Stomach (tissue), 9 donors: ENCODE data around the gene GAS1. TPM values are rescaled to one million over a fixed set of nuclear protein-coding genes. Genes with fewer than 3 reads are reported as not detected.

Experiments
- DNase-seq, 2 donors: peaks; one replicate each; pipeline versions ENCODE4 v3.0.0 to v3.0.0-alpha.2; 2013 to 2019
- H3K27ac ChIP-seq, 5 donors: fragments of 200-600 bp in 4 of 5; sonication (generic) in 4 of 5; one replicate each; pipeline ENCODE4 v1.5.1; 2013 to 2019; ENCODE audit warnings: mild to moderate bottlenecking in 1 of 5, moderate library complexity in 1 of 5
- H3K27me3 ChIP-seq, 3 donors: fragments of 200-600 bp; sonication (generic); one replicate each; pipeline ENCODE4 v1.5.1; 2017 to 2019; ENCODE audit warnings: mixed run types in 1 of 3
- H3K36me3 ChIP-seq, 4 donors: fragments of 200-600 bp; sonication (generic); 1 replicate in 3 of 4; 2 replicates in 1 of 4; pipeline ENCODE4 v1.5.1; 2016 to 2019
- H3K4me1 ChIP-seq, 4 donors: fragments of 200-600 bp; sonication (generic); one replicate each; pipeline ENCODE4 v1.5.1; 2016 to 2019
- H3K4me3 ChIP-seq, 4 donors: fragments of 200-600 bp; sonication (generic) in 3 of 4; one replicate each; pipeline ENCODE4 v1.5.1; 2016 to 2019; ENCODE audit warnings: mild to moderate bottlenecking in 1 of 4
- H3K9me3 ChIP-seq, 4 donors: fragments of 200-600 bp; sonication (generic); one replicate each; pipeline ENCODE4 v1.5.1; 2016 to 2019
- EP300 ChIP-seq: sonication (generic); formaldehyde crosslinking; IDR thresholded peaks from one replicate; pipeline ENCODE4 v1.6.1; 2017; ENCODE audit warnings: antibody characterized with exemption
- POLR2A ChIP-seq, 4 donors: fragments of 450-650 bp; IDR thresholded peaks; one replicate each; pipeline ENCODE4 v1.6.1; 2016; ENCODE audit warnings: antibody characterized with exemption in 4 of 4, control low read depth in 2 of 4, mild to moderate bottlenecking in 1 of 4, moderate library complexity in 1 of 4
- POLR2AphosphoS5 ChIP-seq, 3 donors: sonication (generic); formaldehyde crosslinking; IDR thresholded peaks; one replicate each; pipeline ENCODE4 v1.6.1; 2016; ENCODE audit warnings: antibody characterized with exemption in 3 of 3
- WGBS, 5 donors: extraction: QIAGEN DNeasy Blood & Tissue Kit in 3 of 5; methylation state at CpG; one replicate each; pipeline versions ENCODE4 v1.1.5 to v1.1.7; 2013 to 2018; 5-methylcytosine and 5-hydroxymethylcytosine counted together
- intact Hi-C: fragments of 100-400 bp; cut with DNase I; formaldehyde crosslinking; loops from one replicate; pipeline ENCODE4 v1.15.1; 2023; ENCODE audit warnings: low total_unique reads
- polyA plus RNA-seq, 3 donors: library from polyadenylated mRNA; stranded (reverse); fragments of 200-250 nt; gene quantifications; one replicate each; pipeline ENCODE4 v1.2.3, GENCODE V29; 2013
- total RNA-seq, 5 donors: library from RNA; depleted of rRNA; stranded (reverse); fragments of >200 nt; gene quantifications; one replicate each; pipeline versions ENCODE4 v1.1.0 to v1.2.3, GENCODE V29; 2014 to 2016
- TF ChIP-seq, protein P1 (sequence below), 7 experiments: fragments of 450-650 bp in 4 of 7; fragments of 200-600 bp in 3 of 7; sonication (generic) in 3 of 7; IDR thresholded peaks; one replicate each; pipeline ENCODE4 v1.5.1; 2016 to 2019; ENCODE audit warnings: antibody characterized with exemption in 7 of 7, control low read depth in 2 of 7, mild to moderate bottlenecking in 1 of 7
- donor health status: healthy with polysubstance abuse.
- donor health status: Bipolar disorder and iron deficiency.
- donor health status: healthy.

GAS1 gene
- total and polyA plus RNA-seq, 8 donors, result 0.87 to 103 (median 27.5) TPM

DNA sequence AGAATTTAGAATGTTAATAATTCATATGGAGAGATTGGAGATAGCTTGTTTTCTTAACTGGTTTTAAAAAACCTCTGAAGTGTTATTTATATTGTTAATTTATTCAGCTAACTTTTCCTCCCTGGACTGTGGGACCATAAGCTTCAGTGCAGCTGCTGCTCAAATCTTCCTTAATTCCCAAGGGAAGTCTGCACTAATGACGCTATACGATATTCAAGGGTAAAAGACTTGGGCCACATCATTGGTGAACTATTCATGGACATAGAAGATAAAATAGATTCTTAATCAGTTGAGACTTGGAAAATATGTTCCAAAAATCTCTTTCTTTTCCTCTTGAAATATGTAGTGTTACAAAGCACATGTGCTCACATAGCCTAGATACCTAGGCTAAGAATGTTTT lies 31.1 kb upstream of the GAS1 start:
- Histone ChIP-seq H3K4me3 (no peak overlapping the region), H3K27ac (peak overlapping the region in 1 of 5 donors; percentile 8), H3K27me3 (no peaks in the 10 kb centered on the region), H3K4me1 (peaks cover 0 to 25% (median 3%) of the 10 kb centered on the region in 4 donors), H3K9me3 (no peaks in the 10 kb centered on the region), H3K36me3 (no peaks in the 10 kb centered on the region)
- no peak for TF ChIP-seq POLR2A (IDR thresholded peaks at IDR 0.05)
- TF ChIP-seq EP300, result no peak
- no peak for TF ChIP-seq POLR2AphosphoS5 (IDR thresholded peaks at IDR 0.05)
- TF ChIP-seq, protein P1, sequence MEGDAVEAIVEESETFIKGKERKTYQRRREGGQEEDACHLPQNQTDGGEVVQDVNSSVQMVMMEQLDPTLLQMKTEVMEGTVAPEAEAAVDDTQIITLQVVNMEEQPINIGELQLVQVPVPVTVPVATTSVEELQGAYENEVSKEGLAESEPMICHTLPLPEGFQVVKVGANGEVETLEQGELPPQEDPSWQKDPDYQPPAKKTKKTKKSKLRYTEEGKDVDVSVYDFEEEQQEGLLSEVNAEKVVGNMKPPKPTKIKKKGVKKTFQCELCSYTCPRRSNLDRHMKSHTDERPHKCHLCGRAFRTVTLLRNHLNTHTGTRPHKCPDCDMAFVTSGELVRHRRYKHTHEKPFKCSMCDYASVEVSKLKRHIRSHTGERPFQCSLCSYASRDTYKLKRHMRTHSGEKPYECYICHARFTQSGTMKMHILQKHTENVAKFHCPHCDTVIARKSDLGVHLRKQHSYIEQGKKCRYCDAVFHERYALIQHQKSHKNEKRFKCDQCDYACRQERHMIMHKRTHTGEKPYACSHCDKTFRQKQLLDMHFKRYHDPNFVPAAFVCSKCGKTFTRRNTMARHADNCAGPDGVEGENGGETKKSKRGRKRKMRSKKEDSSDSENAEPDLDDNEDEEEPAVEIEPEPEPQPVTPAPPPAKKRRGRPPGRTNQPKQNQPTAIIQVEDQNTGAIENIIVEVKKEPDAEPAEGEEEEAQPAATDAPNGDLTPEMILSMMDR (IDR thresholded peaks at IDR 0.05), result no peak
- intact Hi-C loops, result no loop called here
- WGBS, 5 donors, result 85 to 95% (median 92%) methylated on average over 2 of the region's 2 CpGs
- no peak for DNase-seq

DNA sequence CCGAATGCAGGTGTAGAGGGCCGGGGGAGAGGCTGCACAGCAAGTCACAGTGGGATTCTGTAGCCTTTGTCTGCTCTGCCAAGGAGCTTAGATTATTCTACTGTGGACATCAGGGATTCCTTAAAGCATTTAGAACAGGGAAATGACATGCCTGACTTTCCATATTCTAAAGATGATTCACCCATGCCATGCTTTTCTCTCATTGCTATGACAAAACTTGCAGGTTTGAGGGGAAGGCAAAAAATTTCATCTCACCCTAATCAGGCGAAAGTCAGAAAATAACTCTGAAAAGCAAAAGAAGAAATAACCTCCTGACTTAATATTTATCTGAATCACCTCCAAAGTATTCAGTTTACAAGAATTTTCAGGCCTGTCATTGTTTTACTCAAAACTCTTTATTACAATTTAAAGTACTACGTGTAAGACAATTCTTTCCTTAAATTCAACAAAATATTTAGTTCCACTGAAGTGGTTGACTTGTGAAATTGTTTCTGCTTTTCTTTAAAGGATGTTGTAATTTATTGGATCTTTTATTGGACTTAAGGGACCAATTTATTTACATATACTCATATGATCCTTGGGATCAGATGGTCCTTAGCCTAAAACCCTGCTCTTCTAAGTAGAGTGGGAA lies 30.0 kb upstream of the GAS1 start:
- Histone ChIP-seq H3K4me1 (peaks cover 0 to 15% (median 0%) of the 10 kb centered on the region in 4 donors), H3K36me3 (no peaks in the 10 kb centered on the region), H3K4me3 (no peak overlapping the region), H3K27ac (no peak overlapping the region), H3K27me3 (no peaks in the 10 kb centered on the region), H3K9me3 (no peaks in the 10 kb centered on the region)
- no peak for DNase-seq
- TF ChIP-seq POLR2A (IDR thresholded peaks at IDR 0.05) (no peak), POLR2AphosphoS5 (IDR thresholded peaks at IDR 0.05) (no peak), EP300 (no peak)
- TF ChIP-seq, protein P1 (IDR thresholded peaks at IDR 0.05), result no peak
- intact Hi-C loops, result no loop called here
- 83 to 95% (median 91%) methylated on average over 4 of the region's 4 CpGs for WGBS, 5 donors

DNA sequence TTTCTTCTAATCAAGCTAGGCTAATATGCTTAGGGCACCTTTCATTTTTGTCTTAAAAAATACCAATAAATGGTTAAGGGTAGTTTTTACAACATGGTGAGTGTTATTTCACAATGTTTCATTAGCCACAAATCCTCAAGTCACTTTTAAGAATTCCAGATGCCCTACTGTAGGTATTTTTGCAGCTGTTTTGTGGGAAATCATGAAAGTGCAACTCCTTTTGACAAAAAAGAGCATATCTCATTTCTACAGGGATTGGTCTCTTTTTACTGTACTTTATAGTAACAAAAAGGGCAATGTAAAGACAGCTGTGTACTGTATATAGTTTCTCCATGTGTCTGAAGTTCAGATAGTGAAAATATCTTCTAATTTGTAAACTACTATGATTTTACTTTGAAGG lies 28.3 kb upstream of the GAS1 start:
- TF ChIP-seq, protein P1 (IDR thresholded peaks at IDR 0.05), result no peak
- TF ChIP-seq POLR2A (IDR thresholded peaks at IDR 0.05), result no peak
- TF ChIP-seq POLR2AphosphoS5 (IDR thresholded peaks at IDR 0.05), result no peak
- TF ChIP-seq EP300, result no peak
- H3K9me3 ChIP-seq, result no peaks in the 10 kb centered on the region
- no peak for DNase-seq
- H3K27me3 ChIP-seq, result no peaks in the 10 kb centered on the region
- H3K27ac ChIP-seq, result no peak overlapping the region
- no peaks in the 10 kb centered on the region for H3K36me3 ChIP-seq
- intact Hi-C loops, result no loop called here
- H3K4me1 ChIP-seq, result peaks cover 0 to 15% (median 0%) of the 10 kb centered on the region in 4 donors
- no peak overlapping the region for H3K4me3 ChIP-seq

DNA sequence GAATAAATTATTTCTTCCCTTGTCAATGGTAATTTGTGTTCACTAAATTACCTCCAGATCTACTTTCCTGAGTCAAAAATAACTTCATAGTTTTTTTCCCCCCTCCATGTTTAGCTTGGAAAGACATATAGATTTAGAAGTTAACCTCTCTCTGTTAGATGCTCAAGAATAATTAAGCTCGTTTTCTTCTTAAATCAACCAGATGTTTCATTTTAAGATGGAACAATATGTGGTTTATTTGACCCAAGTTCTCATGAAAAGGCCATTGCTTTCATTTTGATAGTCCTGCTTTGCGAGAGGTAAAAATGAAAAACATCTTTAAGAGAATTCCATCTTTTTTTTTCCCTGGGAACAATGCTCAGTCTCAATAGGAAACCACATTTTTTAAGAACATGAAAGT lies 27.7 kb upstream of the GAS1 start:
- Histone ChIP-seq H3K9me3 (no peaks in the 10 kb centered on the region), H3K27ac (no peak overlapping the region), H3K36me3 (no peaks in the 10 kb centered on the region), H3K4me3 (no peak overlapping the region), H3K27me3 (no peaks in the 10 kb centered on the region), H3K4me1 (peaks cover 0 to 15% (median 0%) of the 10 kb centered on the region in 4 donors)
- no peak for DNase-seq
- intact Hi-C loops, result no loop called here
- WGBS, 5 donors, result 74 to 83% (median 82%) methylated on average over 2 of the region's 2 CpGs
- TF ChIP-seq EP300, result no peak
- TF ChIP-seq POLR2AphosphoS5 (IDR thresholded peaks at IDR 0.05), result no peak
- no peak for TF ChIP-seq POLR2A (IDR thresholded peaks at IDR 0.05)

DNA sequence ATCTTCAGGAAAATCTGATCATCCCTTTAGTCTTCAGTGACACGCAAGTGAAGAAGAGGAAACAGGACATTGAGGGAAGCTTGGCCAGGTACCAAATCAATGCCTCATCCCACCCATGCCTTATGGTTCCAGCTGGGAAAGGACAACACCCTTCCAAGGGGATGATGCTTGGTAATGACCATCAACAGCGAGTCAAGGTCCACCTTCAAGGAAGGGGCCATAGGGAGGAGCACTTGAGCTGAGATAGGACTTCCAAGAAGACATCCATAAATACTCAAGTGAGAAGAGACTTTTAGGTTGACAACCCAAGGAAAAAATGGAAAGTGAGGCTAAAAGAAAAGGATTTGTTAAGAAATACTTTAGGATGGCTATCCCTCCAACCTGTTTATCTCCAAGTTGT lies 27.1 kb upstream of the GAS1 start:
- no peak overlapping the region for H3K27ac ChIP-seq
- TF ChIP-seq EP300 (no peak), POLR2A (IDR thresholded peaks at IDR 0.05) (no peak), POLR2AphosphoS5 (IDR thresholded peaks at IDR 0.05) (no peak)
- TF ChIP-seq, protein P1 (IDR thresholded peaks at IDR 0.05), result no peak
- DNase-seq, result no peak
- H3K9me3 ChIP-seq, result no peaks in the 10 kb centered on the region
- H3K4me3 ChIP-seq, result no peak overlapping the region
- no peaks in the 10 kb centered on the region for H3K36me3 ChIP-seq
- H3K4me1 ChIP-seq, result peaks cover 0 to 14% (median 0%) of the 10 kb centered on the region in 4 donors
- no peaks in the 10 kb centered on the region for H3K27me3 ChIP-seq
- intact Hi-C loops, result no loop called here
- WGBS, 5 donors, result 87 to 94% (median 89%) methylated on average over 2 of the region's 2 CpGs
